Trophoblast cell (in vitro differentiated cells and primary cell): Measurements from ENCODE around the gene COBL.

Experiments
- DNase-seq, 2 donors: peaks; one replicate each; pipeline ENCODE4 v3.0.0-alpha.2; 2016
- H2AFZ ChIP-seq: 2 replicates; pipeline ENCODE4 v1.6.1; 2013; ENCODE audit warnings: low read length, moderate library complexity, mild to moderate bottlenecking; ENCODE audit not compliant: insufficient read depth, poor library complexity
- H2AK5ac ChIP-seq: 2 replicates; pipeline ENCODE4 v1.6.1; 2013; ENCODE audit warnings: mild to moderate bottlenecking, low read length
- H2BK120ac ChIP-seq: 2 replicates; pipeline ENCODE4 v1.6.1; 2013; ENCODE audit warnings: low read length, mild to moderate bottlenecking, moderate library complexity; ENCODE audit not compliant: insufficient read depth, poor library complexity
- H2BK12ac ChIP-seq: 2 replicates; pipeline ENCODE4 v1.6.1; 2013; ENCODE audit warnings: mild to moderate bottlenecking, low read length, moderate library complexity
- H2BK5ac ChIP-seq: 2 replicates; pipeline ENCODE4 v1.6.1; 2013; ENCODE audit warnings: low read length, low read depth, moderate library complexity, mild to moderate bottlenecking; ENCODE audit not compliant: poor library complexity
- H3K14ac ChIP-seq: 2 replicates; pipeline ENCODE4 v1.6.1; 2013; ENCODE audit warnings: mild to moderate bottlenecking, low read length
- H3K18ac ChIP-seq: 2 replicates; pipeline ENCODE4 v1.6.1; 2013; ENCODE audit warnings: mild to moderate bottlenecking, low read length
- H3K23ac ChIP-seq: 2 replicates; pipeline ENCODE4 v1.6.1; 2013; ENCODE audit warnings: low read length
- H3K27ac ChIP-seq: 2 replicates; pipeline ENCODE4 v1.5.1; 2013; ENCODE audit warnings: low read depth, mild to moderate bottlenecking, inconsistent platforms, low read length, moderate library complexity
- H3K27me3 ChIP-seq: 2 replicates; pipeline ENCODE4 v1.6.1; 2013; ENCODE audit warnings: inconsistent platforms, mild to moderate bottlenecking, low read length, moderate library complexity; ENCODE audit not compliant: insufficient read depth
- H3K36me3 ChIP-seq, 2 experiments: 1 replicate in 1 of 2; 2 replicates in 1 of 2; pipeline ENCODE4 v1.6.1; 2013; ENCODE audit warnings: low read length in 2 of 2, mild to moderate bottlenecking in 2 of 2, moderate library complexity in 1 of 2; ENCODE audit not compliant: insufficient read depth in 2 of 2, control insufficient read depth in 1 of 2
- H3K4ac ChIP-seq: 2 replicates; pipeline ENCODE4 v1.6.1; 2013; ENCODE audit warnings: low read depth, mild to moderate bottlenecking, low read length, moderate library complexity
- H3K4me1 ChIP-seq, 2 experiments: 1 replicate in 1 of 2; 2 replicates in 1 of 2; pipeline ENCODE4 v1.6.1; 2013; ENCODE audit warnings: low read length in 2 of 2, mild to moderate bottlenecking in 2 of 2, moderate library complexity in 1 of 2; ENCODE audit not compliant: insufficient read depth in 2 of 2, control insufficient read depth in 1 of 2
- H3K4me2 ChIP-seq: 2 replicates; pipeline ENCODE4 v1.6.1; 2013; ENCODE audit warnings: inconsistent platforms, mild to moderate bottlenecking, low read length, moderate library complexity
- H3K4me3 ChIP-seq: 2 replicates; pipeline ENCODE4 v1.5.1; 2013; ENCODE audit warnings: mild to moderate bottlenecking, low read depth, low read length, inconsistent platforms
- H3K79me1 ChIP-seq: one replicate; pipeline ENCODE4 v1.6.1; 2013; ENCODE audit warnings: low read length
- H3K79me2 ChIP-seq: 2 replicates; pipeline ENCODE4 v1.6.1; 2013; ENCODE audit warnings: low read length, mild to moderate bottlenecking; ENCODE audit not compliant: control insufficient read depth, insufficient read depth, poor library complexity
- H3K9ac ChIP-seq: 2 replicates; pipeline ENCODE4 v1.6.1; 2013; ENCODE audit warnings: mild to moderate bottlenecking, low read length
- H3K9me3 ChIP-seq: 2 replicates; pipeline ENCODE4 v1.6.1; 2013; ENCODE audit warnings: low read depth, mild to moderate bottlenecking, control low read depth, inconsistent platforms, low read length; ENCODE audit not compliant: insufficient read depth
- H4K12ac ChIP-seq: 2 replicates; pipeline ENCODE4 v1.6.1; 2013; ENCODE audit warnings: low read depth, mild to moderate bottlenecking, low read length, moderate library complexity
- H4K8ac ChIP-seq: 2 replicates; pipeline ENCODE4 v1.6.1; 2013; ENCODE audit warnings: low read depth, mild to moderate bottlenecking, low read length, moderate library complexity
- H4K91ac ChIP-seq: one replicate; pipeline ENCODE4 v1.6.1; 2013; ENCODE audit warnings: low read depth, mild to moderate bottlenecking, low read length, moderate library complexity
- WGBS: extraction: QIAGEN DNeasy Blood & Tissue Kit; methylation state at CpG from one replicate; pipeline ENCODE4 v1.1.7; 2013; ENCODE audit warnings: missing lambda C conversion rate; ENCODE audit not compliant: insufficient read length, insufficient coverage; ENCODE audit errors: extremely low coverage; 5-methylcytosine and 5-hydroxymethylcytosine counted together

COBL gene

DNA sequence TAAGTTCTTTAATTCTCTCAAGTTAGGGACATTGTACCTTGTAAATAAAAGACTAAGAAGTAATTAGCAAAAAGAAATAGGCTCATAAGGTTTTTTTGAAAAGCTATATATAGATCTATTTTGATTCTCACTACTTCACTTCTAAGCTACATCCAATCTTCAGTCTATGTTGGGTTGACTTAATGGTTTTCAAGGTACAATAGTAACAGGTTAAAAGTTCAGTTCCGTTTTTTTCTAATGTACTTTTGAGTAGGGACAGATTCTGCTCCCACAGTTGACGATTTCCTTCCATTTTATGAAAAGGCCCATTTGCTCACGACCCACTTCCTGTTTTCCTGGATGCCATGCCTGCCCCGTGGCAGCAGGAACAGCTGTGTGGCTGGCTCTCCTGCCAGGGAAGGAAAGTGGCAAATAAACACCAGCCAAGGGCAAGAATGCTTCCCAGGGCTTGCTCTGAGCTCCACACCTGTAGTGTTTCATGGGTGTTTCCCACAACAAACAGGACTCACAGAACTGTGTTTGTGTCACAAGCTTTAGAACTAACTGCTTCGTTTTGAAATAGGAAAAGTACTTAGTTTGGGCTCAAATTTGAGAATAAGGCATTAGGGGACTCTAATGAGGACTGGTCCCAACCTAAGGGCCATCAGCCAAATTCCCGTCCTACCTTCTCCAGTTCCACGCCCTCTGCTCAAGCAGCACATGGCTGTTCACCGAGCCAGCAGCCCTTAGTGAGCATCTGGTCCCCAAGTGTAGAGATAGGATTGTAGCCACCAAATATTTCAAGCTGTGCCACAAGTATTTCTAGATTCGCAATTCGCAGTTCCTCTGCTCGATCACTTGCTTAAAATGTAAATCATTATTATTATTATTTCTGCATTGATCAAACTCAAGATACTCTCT is 240.7 kb downstream of the COBL start:
- no peak overlapping the region for H4K91ac ChIP-seq
- no CpG with 5 or more reads among the region's 11 CpGs for WGBS
- DNase-seq, result no peak
- no peaks in the 10 kb centered on the region for H3K79me1 ChIP-seq
- H3K9me3 ChIP-seq, result no peaks in the 10 kb centered on the region
- no peak overlapping the region for H3K18ac ChIP-seq
- no peak overlapping the region for H4K8ac ChIP-seq
- no peak overlapping the region for H3K27ac ChIP-seq
- H2BK120ac ChIP-seq, result no peak overlapping the region
- no peak overlapping the region for H2BK12ac ChIP-seq
- H3K4me2 ChIP-seq, result no peak overlapping the region
- no peaks in the 10 kb centered on the region for H3K27me3 ChIP-seq
- no peak overlapping the region for H4K12ac ChIP-seq
- H3K4me1 ChIP-seq, result peaks cover 0 to 3% of the 10 kb centered on the region in 2 experiments
- H3K4me3 ChIP-seq, result no peak overlapping the region
- no peak overlapping the region for H2BK5ac ChIP-seq
- no peak overlapping the region for H3K23ac ChIP-seq
- no peak overlapping the region for H2AFZ ChIP-seq
- no peak overlapping the region for H3K9ac ChIP-seq
- H2AK5ac ChIP-seq, result no peak overlapping the region
- H3K79me2 ChIP-seq, result no peaks in the 10 kb centered on the region
- H3K14ac ChIP-seq, result no peak overlapping the region
- H3K36me3 ChIP-seq, result no peaks in the 10 kb centered on the region
- no peak overlapping the region for H3K4ac ChIP-seq

DNA sequence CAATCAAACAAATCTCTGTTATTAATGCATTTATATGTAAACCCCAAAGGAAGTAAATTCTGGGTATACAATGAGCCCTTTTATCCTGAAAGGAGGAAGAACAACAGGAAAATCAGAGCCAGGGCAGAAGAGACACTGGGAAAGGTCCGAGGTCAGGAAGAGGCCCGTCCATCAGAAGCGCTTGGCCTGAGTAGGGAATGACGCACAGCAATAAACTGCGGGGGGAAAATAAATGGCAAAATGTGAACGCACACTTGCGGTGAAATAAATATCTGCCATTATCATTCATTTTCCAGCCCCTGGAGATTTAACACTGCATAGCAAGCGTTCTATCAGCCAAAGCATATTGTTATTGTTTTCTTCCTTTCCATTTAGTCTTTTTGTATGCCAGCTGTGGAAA is 243.4 kb downstream of the COBL start:
- Histone ChIP-seq H3K4ac (no peak overlapping the region), H3K4me1 (peaks cover 0 to 3% of the 10 kb centered on the region in 2 experiments), H3K4me3 (no peak overlapping the region), H2BK120ac (no peak overlapping the region), H2BK5ac (no peak overlapping the region), H3K27me3 (no peaks in the 10 kb centered on the region), H3K4me2 (no peak overlapping the region), H3K23ac (no peak overlapping the region), H3K14ac (no peak overlapping the region), H3K9ac (no peak overlapping the region), H3K27ac (no peak overlapping the region), H3K79me2 (no peaks in the 10 kb centered on the region), H4K12ac (no peak overlapping the region), H3K18ac (no peak overlapping the region), H3K36me3 (no peaks in the 10 kb centered on the region), H2BK12ac (no peak overlapping the region), H3K9me3 (no peaks in the 10 kb centered on the region), H3K79me1 (no peaks in the 10 kb centered on the region), H2AK5ac (no peak overlapping the region), H4K8ac (no peak overlapping the region), H2AFZ (no peak overlapping the region), H4K91ac (no peak overlapping the region)
- WGBS, result no CpG with 5 or more reads among the region's 8 CpGs
- DNase-seq, result no peak

DNA sequence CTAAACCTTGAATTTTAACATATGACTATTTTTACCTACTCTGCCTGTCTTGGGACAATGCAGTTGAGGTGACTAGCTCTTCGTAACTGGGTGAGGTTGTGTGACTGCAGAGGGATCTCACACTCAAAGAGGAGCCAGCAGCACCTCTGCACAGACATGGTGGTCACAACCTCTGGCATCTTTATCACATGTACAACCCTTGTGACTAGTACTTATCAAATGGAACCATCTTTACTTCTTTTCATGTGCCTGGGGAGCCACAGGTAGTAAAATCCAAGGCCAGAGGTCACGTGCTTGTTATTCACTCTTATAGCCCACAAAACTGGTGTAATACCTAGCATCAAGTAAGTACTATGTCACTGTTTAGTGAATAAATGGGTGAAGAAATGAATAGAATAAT is 244.3 kb downstream of the COBL start:
- no peak overlapping the region for H2BK5ac ChIP-seq
- H2AFZ ChIP-seq, result no peak overlapping the region
- no peak overlapping the region for H3K27ac ChIP-seq
- no peak overlapping the region for H4K91ac ChIP-seq
- no peak overlapping the region for H3K4me3 ChIP-seq
- H2AK5ac ChIP-seq, result no peak overlapping the region
- no peaks in the 10 kb centered on the region for H3K9me3 ChIP-seq
- H4K8ac ChIP-seq, result no peak overlapping the region
- DNase-seq, result no peak
- H3K27me3 ChIP-seq, result no peaks in the 10 kb centered on the region
- H3K18ac ChIP-seq, result no peak overlapping the region
- H3K14ac ChIP-seq, result no peak overlapping the region
- no peaks in the 10 kb centered on the region for H3K79me2 ChIP-seq
- H2BK12ac ChIP-seq, result no peak overlapping the region
- H3K36me3 ChIP-seq, result no peaks in the 10 kb centered on the region
- H4K12ac ChIP-seq, result no peak overlapping the region
- no peak overlapping the region for H3K4me2 ChIP-seq
- H3K4me1 ChIP-seq, result peaks cover 0 to 5% of the 10 kb centered on the region in 2 experiments
- H3K4ac ChIP-seq, result no peak overlapping the region
- WGBS, result no CpG with 5 or more reads among the region's 2 CpGs
- H3K79me1 ChIP-seq, result no peaks in the 10 kb centered on the region
- H3K9ac ChIP-seq, result no peak overlapping the region
- no peak overlapping the region for H2BK120ac ChIP-seq
- H3K23ac ChIP-seq, result no peak overlapping the region

DNA sequence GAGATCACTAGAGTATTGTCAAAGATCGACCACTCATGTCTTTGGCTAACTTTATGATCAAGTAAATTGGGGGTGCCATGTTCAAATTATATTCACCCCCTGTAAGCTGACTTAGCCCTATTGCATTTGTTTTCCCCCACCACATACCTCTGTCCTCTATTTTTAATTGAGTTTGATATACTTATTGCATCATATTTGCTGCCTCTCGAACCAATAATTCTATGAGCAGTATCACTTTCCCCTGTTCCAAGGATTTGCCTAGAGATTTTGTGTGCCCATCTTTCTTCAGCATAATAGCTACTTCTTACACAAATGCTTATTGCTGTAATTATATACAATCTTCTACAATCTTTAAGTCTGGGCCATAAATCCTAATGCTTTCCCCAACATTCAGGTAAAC is 245.2 kb downstream of the COBL start:
- DNase-seq, result no peak
- no peak overlapping the region for H2BK12ac ChIP-seq
- H3K4me1 ChIP-seq, result peaks cover 0 to 5% of the 10 kb centered on the region in 2 experiments
- no peak overlapping the region for H3K9ac ChIP-seq
- WGBS, result no CpG with 5 or more reads among the region's 2 CpGs
- no peak overlapping the region for H3K4me2 ChIP-seq
- no peak overlapping the region for H4K91ac ChIP-seq
- no peaks in the 10 kb centered on the region for H3K79me2 ChIP-seq
- H4K8ac ChIP-seq, result no peak overlapping the region
- no peak overlapping the region for H2AK5ac ChIP-seq
- H3K23ac ChIP-seq, result no peak overlapping the region
- no peak overlapping the region for H3K18ac ChIP-seq
- no peaks in the 10 kb centered on the region for H3K27me3 ChIP-seq
- no peak overlapping the region for H2BK5ac ChIP-seq
- H3K79me1 ChIP-seq, result no peaks in the 10 kb centered on the region
- H3K27ac ChIP-seq, result no peak overlapping the region
- H3K9me3 ChIP-seq, result no peaks in the 10 kb centered on the region
- no peak overlapping the region for H2AFZ ChIP-seq
- no peak overlapping the region for H3K4me3 ChIP-seq
- no peak overlapping the region for H2BK120ac ChIP-seq
- H3K36me3 ChIP-seq, result no peaks in the 10 kb centered on the region
- no peak overlapping the region for H4K12ac ChIP-seq
- H3K14ac ChIP-seq, result no peak overlapping the region
- no peak overlapping the region for H3K4ac ChIP-seq
